ENCODE data around the gene TMEM271. TPM values are rescaled to one million over a fixed set of nuclear protein-coding genes. Genes with fewer than 3 reads are reported as not detected.

Gene TMEM271
- total and polyA plus RNA-seq, 10 of the 15 experiments (the other 5 are each of a cell fraction or from before 2014, with no cell fraction given): not detected

DNA sequence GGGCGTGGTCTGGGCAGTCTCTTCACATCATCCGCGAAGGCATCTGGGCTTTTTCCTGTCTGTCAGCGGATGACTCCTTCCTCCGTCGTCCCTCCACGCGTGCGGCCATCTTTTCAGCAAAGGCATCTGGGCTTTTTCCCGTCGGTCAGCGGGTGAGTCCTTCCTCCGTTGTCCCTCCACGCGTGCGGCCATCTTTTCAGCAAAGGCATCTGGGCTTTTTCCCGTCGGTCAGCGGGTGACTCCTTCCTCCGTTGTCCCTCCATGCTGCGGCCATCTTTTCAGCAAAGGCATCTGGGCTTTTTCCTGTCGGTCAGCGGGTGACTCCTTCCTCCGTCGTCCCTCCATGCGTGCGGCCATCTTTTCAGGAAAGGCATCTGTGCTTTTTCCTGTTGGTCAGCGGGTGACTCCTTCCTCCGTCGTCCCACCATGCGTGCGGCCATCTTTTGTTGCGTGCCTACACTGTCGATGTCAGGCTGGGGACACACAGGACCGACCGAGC is 12.3 kb upstream of the TMEM271 start:
- TF ChIP-seq, protein P1, sequence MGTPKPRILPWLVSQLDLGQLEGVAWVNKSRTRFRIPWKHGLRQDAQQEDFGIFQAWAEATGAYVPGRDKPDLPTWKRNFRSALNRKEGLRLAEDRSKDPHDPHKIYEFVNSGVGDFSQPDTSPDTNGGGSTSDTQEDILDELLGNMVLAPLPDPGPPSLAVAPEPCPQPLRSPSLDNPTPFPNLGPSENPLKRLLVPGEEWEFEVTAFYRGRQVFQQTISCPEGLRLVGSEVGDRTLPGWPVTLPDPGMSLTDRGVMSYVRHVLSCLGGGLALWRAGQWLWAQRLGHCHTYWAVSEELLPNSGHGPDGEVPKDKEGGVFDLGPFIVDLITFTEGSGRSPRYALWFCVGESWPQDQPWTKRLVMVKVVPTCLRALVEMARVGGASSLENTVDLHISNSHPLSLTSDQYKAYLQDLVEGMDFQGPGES (IDR thresholded peaks at IDR 0.05): no peak
- no peak for TF ChIP-seq RELA (IDR thresholded peaks at IDR 0.05; ENCODE audit: borderline replicate concordance, partially characterized antibody)
- ChIA-PET RAD21 (ENCODE audit: unreplicated experiment) (interaction anchor here (1.2 kb wide), 1 partner anchor 9 kb away, joined by 3 read pairs; no protein-coding TSS in a partner anchor), CTCF (interaction anchor here (0.6 kb wide), 1 partner anchor 83 kb away, joined by 3 read pairs; no protein-coding TSS in a partner anchor), POLR2A (no interaction called here), SMC1A (ENCODE audit: uncharacterized antibody, unreplicated experiment) (no interaction called here)
- no peaks in the 10 kb centered on the region for H3K4me1 ChIP-seq (ENCODE audit: control insufficient read depth, insufficient read depth, low read length)
- FAIRE-seq: no peak
- WGBS (ENCODE audit: insufficient coverage, insufficient replicate concordance, low lambda C conversion rate, missing lambda C conversion rate): 81% methylated on average over 36 of the region's 36 CpGs
- no peak overlapping the region for H3K27ac ChIP-seq (ENCODE audit: control insufficient read depth, insufficient read depth)
- no peak for DNase-seq (ENCODE audit: low read depth, low spot score)
- in situ Hi-C loops (cut with MboI): no loop called here
- no peak overlapping the region for H3K9ac ChIP-seq (ENCODE audit: control insufficient read depth, insufficient read depth, low read length)
- no peaks in the 10 kb centered on the region for H3K79me2 ChIP-seq (ENCODE audit: control insufficient read depth, insufficient read depth, low read length)
- H3K27me3 ChIP-seq (replicated peaks in 1 of 2; ENCODE audit: control insufficient read depth in 2 of 2, insufficient read depth in 2 of 2, low read length in 1 of 2): no peaks in the 10 kb centered on the region
- H3K4me3 ChIP-seq: no peak overlapping the region
- H3K4me2 ChIP-seq (ENCODE audit: control insufficient read depth, insufficient read depth): no peak overlapping the region
- no peaks in the 10 kb centered on the region for H3K36me3 ChIP-seq (ENCODE audit: control insufficient read depth in 2 of 2, insufficient read depth in 2 of 2, low read length in 1 of 2)
- BruUV-seq (replicated peaks): no TSS peak
- H4K20me1 ChIP-seq (ENCODE audit: control insufficient read depth, insufficient read depth): no peaks in the 10 kb centered on the region
- intact Hi-C loops (cut with micrococcal nuclease; ENCODE audit: unreplicated experiment): no loop called here
- no peak for ATAC-seq
- H2AFZ ChIP-seq (ENCODE audit: control insufficient read depth, low read depth, low read length): no peak overlapping the region
- no peaks in the 10 kb centered on the region; the same call in 2 of the 3 replicates for H3K9me3 ChIP-seq (replicated peaks; ENCODE audit: control insufficient read depth, insufficient read depth, low read length)

DNA sequence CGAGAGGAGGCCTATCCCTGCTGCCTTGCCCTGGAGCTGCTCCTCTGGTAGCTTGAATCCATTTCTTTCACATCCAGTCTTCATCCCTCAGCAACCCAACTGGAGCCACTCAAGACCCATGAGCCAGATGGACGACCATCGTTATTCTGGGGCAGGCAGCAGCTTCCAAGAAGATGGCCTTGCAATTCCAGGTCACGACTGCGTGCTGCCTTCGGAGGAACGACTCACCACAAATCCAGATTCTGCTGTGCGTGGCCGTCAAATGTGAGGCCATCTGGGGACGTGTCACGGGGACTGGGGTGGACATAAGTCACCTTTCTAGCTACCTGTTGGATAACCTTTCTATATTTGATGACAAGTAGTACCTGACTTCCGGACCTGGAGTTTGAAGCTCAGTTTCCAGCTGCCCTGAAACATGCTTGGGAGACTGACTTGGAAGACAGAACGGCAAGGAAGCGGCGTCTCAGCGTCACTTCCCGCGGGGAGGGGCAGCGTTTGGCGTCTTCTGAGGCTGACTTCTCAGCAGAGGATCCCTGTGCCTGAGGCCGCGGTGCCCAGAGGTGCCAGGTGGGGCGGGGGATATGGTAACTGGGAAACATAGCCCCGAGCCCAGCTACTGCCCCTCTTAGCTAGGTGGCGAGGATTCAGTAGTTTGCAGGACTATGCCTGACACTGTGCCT is 11.7 kb upstream of the TMEM271 start:
- H3K4me1 ChIP-seq (ENCODE audit: control insufficient read depth, insufficient read depth, low read length): no peaks in the 10 kb centered on the region
- H3K9me3 ChIP-seq (replicated peaks; ENCODE audit: control insufficient read depth, insufficient read depth, low read length): no peaks in the 10 kb centered on the region; the same call in 2 of the 3 replicates
- in situ Hi-C loops (cut with MboI): no loop called here
- SMC1A ChIA-PET (ENCODE audit: uncharacterized antibody, unreplicated experiment): no interaction called here
- no peak overlapping the region for H3K27ac ChIP-seq (ENCODE audit: control insufficient read depth, insufficient read depth)
- H3K9ac ChIP-seq (ENCODE audit: control insufficient read depth, insufficient read depth, low read length): no peak overlapping the region
- H3K36me3 ChIP-seq (ENCODE audit: control insufficient read depth in 2 of 2, insufficient read depth in 2 of 2, low read length in 1 of 2): no peaks in the 10 kb centered on the region
- no peak for DNase-seq (ENCODE audit: low read depth, low spot score)
- TF ChIP-seq RBBP5 (conservative IDR thresholded peaks at IDR 0.05) (no peak), TBL1XR1 (IDR thresholded peaks at IDR 0.05; ENCODE audit: low read depth, low read length) (no peak), SUZ12 (IDR thresholded peaks at IDR 0.05; ENCODE audit: unreplicated experiment) (no peak), MTA3 (IDR thresholded peaks at IDR 0.05; ENCODE audit: borderline replicate concordance, low read length) (no peak), USF2 (IDR thresholded peaks at IDR 0.05; ENCODE audit: borderline replicate concordance, low read depth, low read length) (no peak), BCL11A (IDR thresholded peaks at IDR 0.05; ENCODE audit: low read depth, low read length) (no peak), CHD1 (IDR thresholded peaks at IDR 0.05; ENCODE audit: low read depth, low read length) (no peak), SRF (IDR thresholded peaks at IDR 0.05; ENCODE audit: low read depth in 2 of 2, low read length in 2 of 2) (no peak), CEBPB (IDR thresholded peaks at IDR 0.05; ENCODE audit: borderline replicate concordance in 1 of 2, low read depth in 2 of 2, low read length in 2 of 2) (no peak)
- TF ChIP-seq, protein P2, sequence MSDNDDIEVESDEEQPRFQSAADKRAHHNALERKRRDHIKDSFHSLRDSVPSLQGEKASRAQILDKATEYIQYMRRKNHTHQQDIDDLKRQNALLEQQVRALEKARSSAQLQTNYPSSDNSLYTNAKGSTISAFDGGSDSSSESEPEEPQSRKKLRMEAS (IDR thresholded peaks at IDR 0.05; ENCODE audit: low read depth, low read length): no peak
- no peaks in the 10 kb centered on the region for H3K79me2 ChIP-seq (ENCODE audit: control insufficient read depth, insufficient read depth, low read length)
- CTCF ChIA-PET: interaction anchor here (0.6 kb wide), 1 partner anchor 84 kb away, joined by 3 read pairs; no protein-coding TSS in a partner anchor
- no peaks in the 10 kb centered on the region for H4K20me1 ChIP-seq (ENCODE audit: control insufficient read depth, insufficient read depth)
- POLR2A ChIA-PET: no interaction called here
- no TSS peak for BruUV-seq (replicated peaks)
- no peak overlapping the region for H3K4me3 ChIP-seq
- H3K4me2 ChIP-seq (ENCODE audit: control insufficient read depth, insufficient read depth): no peak overlapping the region
- no peak overlapping the region for H2AFZ ChIP-seq (ENCODE audit: control insufficient read depth, low read depth, low read length)
- RAD21 ChIA-PET (ENCODE audit: unreplicated experiment): interaction anchor here (1.2 kb wide), 1 partner anchor 9 kb away, joined by 3 read pairs; no protein-coding TSS in a partner anchor
- FAIRE-seq: no peak
- whole genome bisulfite sequencing (ENCODE audit: insufficient coverage, insufficient replicate concordance, low lambda C conversion rate, missing lambda C conversion rate): 67% methylated on average over 24 of the region's 25 CpGs
- ATAC-seq: no peak
- intact Hi-C loops (cut with micrococcal nuclease; ENCODE audit: unreplicated experiment): no loop called here
- H3K27me3 ChIP-seq (replicated peaks in 1 of 2; ENCODE audit: control insufficient read depth in 2 of 2, insufficient read depth in 2 of 2, low read length in 1 of 2): no peaks in the 10 kb centered on the region
